Camera-type eye (tissue), 1 donor: ENCODE data around the gene SRSF2. TPM values are rescaled to one million over a fixed set of nuclear protein-coding genes. Genes with fewer than 3 reads are reported as not detected.

Experiments used
- total RNA-seq: library from RNA; depleted of rRNA; stranded (reverse); fragments of >200 nt; gene quantifications from one replicate; pipeline ENCODE4 v1.2.3, GENCODE V29; 2014

The SRSF2 gene, protein sequence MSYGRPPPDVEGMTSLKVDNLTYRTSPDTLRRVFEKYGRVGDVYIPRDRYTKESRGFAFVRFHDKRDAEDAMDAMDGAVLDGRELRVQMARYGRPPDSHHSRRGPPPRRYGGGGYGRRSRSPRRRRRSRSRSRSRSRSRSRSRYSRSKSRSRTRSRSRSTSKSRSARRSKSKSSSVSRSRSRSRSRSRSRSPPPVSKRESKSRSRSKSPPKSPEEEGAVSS
- total RNA-seq, result 172 TPM

GRCh38 chr17:76737082-76737675, at the start of gene SRSF2:
Gene SRSF2 (minus strand): TSS chr17:76737331. CDS start chr17:76737160, 171 bp downstream.

GRCh38 chr17:76737676-76738467, 741 bp upstream of the SRSF2 start, which contains the start of gene MFSD11:
Gene MFSD11 (plus strand): TSS chr17:76738119. CDS start chr17:76738353, 234 bp downstream.

DNA sequence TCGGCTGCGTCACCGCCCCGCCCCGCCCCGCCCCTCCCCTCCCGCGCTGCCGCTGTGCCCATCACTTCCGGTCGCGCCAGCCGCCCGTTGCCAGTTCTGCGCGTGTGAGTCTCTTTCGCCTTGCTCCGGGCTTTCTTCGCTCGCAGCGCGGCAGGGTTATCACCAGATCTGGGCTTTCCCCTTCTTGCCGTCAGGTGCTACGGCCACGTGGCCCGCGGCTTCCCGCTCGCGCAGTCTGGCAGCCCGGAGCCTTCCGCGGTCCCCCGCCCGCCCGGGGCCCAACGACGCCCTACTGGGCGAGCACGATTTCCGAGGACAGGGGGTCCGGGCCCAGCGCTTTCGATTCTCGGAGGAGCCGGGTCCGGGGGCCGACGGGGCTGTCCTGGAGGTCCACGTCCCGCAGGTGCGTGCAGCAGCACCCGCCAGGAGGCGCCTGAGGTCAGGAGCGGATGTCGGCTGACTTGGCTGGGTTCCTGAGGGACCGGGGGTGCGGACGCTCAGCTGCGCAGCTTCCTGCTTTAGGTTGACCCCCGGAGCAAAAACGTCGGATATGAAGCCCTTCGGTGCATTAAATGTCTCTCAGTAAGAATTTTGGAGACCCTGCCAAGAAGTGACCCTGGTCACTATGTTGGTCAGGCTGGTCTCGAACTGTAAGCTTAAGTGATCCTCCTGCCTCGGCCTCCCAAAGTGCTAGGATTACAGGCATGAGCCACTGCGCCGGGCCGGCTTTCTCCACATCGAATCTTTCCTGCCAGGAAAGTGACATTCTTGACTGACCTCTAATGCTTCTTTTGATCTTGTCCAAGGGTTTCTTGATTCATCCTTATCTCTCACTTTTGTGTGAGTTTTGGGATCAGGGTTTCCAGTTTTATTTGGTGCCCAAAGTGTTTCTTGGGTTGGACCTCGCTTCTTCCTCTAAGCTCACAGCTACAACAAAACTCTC, 10.1 kb downstream of the SRSF2 start, which contains the start of gene METTL23:
Gene METTL23, plus strand, starts transcription at position 64 of the 943 bp plus-strand sequence. CDS start 2,872 bp downstream, outside the sequence.

GRCh38 chr17:76726231-76726775, 10.8 kb downstream of the SRSF2 start, which contains the start of gene JMJD6:
Gene JMJD6 (minus strand): TSS chr17:76726606. CDS start chr17:76726475, 131 bp downstream.

GRCh38 chr17:76710863-76711611, 26.1 kb downstream of the SRSF2 start, which contains the start of gene MXRA7:
Gene MXRA7 (minus strand): TSS chr17:76710965. CDS start chr17:76710946, 19 bp downstream.

Other genes with a start within 250 kb of the SRSF2 start
- gene RHBDF2, start 235.9 kb downstream of the SRSF2 start, total RNA-seq, result 9.1 TPM
- gene CYGB, start 199.6 kb downstream of the SRSF2 start, total RNA-seq, result 12.5 TPM
- gene PRCD, start 197.3 kb downstream of the SRSF2 start, total RNA-seq, result 14.3 TPM
- 28.5 TPM for gene ST6GALNAC2, start 151.5 kb downstream of the SRSF2 start, total RNA-seq
- 2.0 TPM for gene ST6GALNAC1, start 93.6 kb downstream of the SRSF2 start, total RNA-seq
- gene MXRA7, start 26.4 kb downstream of the SRSF2 start, total RNA-seq, result 220 TPM
- 30.1 TPM for gene JMJD6, start 10.7 kb downstream of the SRSF2 start, total RNA-seq
- gene METTL23, start 10.5 kb downstream of the SRSF2 start, total RNA-seq, result 31.7 TPM
- 77.8 TPM for gene MFSD11, start 788 bp upstream of the SRSF2 start, total RNA-seq
- 9.8 TPM for gene MGAT5B, start 131.1 kb upstream of the SRSF2 start, total RNA-seq